ENCODE results near the gene IGFBP7. TPM values are rescaled to one million over a fixed set of nuclear protein-coding genes. Genes with fewer than 3 reads are reported as not detected.
"Not testable (repeated sequence)": the region's sequence is repeated elsewhere in the genome, so short reads cannot be mapped to it uniquely, and the experiment has no call there.

The IGFBP7 gene
- total RNA-seq, 1 experiment from 2014 or later: 61.9 TPM

DNA sequence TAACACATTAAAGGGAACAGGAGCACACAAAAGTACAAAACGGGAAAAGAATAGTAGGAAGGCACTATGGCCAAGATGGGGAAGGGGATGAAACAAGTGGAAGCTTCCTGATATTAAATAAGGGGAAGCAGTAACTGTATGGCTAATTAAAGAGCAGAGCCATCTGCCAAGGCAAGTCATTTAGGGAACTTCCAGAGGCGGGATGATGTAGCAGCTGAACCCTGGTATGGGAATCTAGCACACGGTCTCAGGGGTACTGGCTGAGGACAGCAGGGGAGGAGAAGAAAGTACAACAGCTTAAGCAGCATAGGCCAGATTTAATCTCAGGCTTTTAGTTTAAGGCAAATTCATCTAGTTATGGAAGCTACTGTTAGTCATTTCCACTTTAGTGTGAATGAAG, 59.1 kb downstream of the IGFBP7 start:
- intact Hi-C loops (cut with micrococcal nuclease): no loop called here
- DNase-seq (ENCODE audit: unreplicated experiment): no peak
- Mint-ChIP-seq H3K27me3 (ENCODE audit: insufficient read depth, unreplicated experiment) (no peaks in the 10 kb centered on the region), H3K4me3 (ENCODE audit: unreplicated experiment) (no peak overlapping the region), H3K27ac (ENCODE audit: low read depth, unreplicated experiment) (no peak overlapping the region), H3K4me1 (ENCODE audit: insufficient read depth, unreplicated experiment) (peaks cover 19% of the 10 kb centered on the region), H3K36me3 (ENCODE audit: insufficient read depth, unreplicated experiment) (no peaks in the 10 kb centered on the region), H3K9me3 (ENCODE audit: unreplicated experiment) (peaks cover 6% of the 10 kb centered on the region)
- CTCF ChIA-PET: interaction anchor here (0.6 to 4.3 kb wide), 4 partner anchors 13 to 223 kb away, joined by 3 to 28 read pairs (median 4); no protein-coding TSS in a partner anchor
- BruUV-seq (replicated peaks): no TSS peak
- POLR2A ChIA-PET: interaction anchor here (0.6 kb wide), 1 partner anchor 86 kb away, joined by 4 read pairs; no protein-coding TSS in a partner anchor
- TF ChIP-seq, protein P1, sequence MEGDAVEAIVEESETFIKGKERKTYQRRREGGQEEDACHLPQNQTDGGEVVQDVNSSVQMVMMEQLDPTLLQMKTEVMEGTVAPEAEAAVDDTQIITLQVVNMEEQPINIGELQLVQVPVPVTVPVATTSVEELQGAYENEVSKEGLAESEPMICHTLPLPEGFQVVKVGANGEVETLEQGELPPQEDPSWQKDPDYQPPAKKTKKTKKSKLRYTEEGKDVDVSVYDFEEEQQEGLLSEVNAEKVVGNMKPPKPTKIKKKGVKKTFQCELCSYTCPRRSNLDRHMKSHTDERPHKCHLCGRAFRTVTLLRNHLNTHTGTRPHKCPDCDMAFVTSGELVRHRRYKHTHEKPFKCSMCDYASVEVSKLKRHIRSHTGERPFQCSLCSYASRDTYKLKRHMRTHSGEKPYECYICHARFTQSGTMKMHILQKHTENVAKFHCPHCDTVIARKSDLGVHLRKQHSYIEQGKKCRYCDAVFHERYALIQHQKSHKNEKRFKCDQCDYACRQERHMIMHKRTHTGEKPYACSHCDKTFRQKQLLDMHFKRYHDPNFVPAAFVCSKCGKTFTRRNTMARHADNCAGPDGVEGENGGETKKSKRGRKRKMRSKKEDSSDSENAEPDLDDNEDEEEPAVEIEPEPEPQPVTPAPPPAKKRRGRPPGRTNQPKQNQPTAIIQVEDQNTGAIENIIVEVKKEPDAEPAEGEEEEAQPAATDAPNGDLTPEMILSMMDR (IDR thresholded peaks at IDR 0.05; ENCODE audit: unreplicated experiment): no peak

DNA sequence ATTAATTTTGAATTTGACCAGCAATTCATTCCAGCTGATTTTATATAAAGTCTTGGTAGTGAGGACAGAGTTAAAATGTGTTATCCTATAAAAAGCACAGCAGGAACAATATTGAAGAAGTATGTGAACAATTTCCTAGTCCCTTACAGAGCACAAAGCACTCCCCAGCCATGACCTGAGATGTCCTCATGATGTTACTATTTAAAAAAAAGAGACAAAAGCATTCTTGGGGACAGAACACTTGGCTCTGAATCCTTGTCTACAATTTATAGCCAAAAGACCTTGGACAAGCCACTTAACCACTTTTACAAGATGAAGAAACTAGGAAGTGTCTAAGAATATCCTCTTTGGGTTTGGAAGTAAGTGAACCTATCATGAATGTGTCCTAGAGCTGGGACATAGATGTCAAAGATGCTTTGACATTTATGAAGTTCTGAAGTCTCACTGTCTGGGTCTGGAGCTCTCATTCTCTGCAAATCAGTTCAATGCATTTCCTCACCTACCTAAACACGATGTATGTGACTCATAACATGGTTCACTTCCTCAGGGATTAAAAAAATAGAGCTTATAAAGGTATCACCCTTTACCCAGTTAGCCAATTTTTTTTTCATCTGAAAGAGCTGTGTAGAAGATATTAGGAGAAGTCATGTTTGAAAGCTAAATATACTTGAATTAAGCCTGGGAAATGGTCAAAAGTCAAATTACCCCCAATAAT, 61.4 kb downstream of the IGFBP7 start:
- ChIA-PET CTCF (interaction anchor here (0.6 to 4.3 kb wide), 6 partner anchors 10 to 378 kb away, joined by 3 to 28 read pairs (median 4); no protein-coding TSS in a partner anchor), POLR2A (interaction anchor here (0.7 to 1.2 kb wide), 3 partner anchors 11 to 30 kb away, joined by 3 read pairs; no protein-coding TSS in a partner anchor)
- H3K4me1 Mint-ChIP-seq (ENCODE audit: insufficient read depth, unreplicated experiment): peaks cover 22% of the 10 kb centered on the region

DNA sequence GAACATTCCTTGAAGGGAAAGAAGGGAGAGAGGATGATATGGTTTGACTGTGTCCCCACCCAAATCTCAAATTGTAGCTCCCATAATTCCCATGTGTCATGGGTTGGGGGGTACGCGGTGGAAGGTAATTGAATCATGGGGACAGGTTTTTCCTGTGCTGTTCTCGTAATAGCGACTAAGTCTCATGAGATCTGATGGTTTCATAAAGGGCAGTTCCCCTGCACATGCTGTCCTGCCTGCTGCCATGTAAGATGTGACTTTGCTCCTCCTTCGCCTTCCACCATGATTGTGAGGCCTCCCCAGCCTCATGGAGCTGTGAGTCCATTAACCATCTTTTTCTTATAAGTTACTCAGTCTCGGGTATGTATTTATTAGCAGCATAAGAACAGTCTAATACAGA, 63.1 kb downstream of the IGFBP7 start:
- BruUV-seq (replicated peaks); H3K4me3 Mint-ChIP-seq (ENCODE audit: unreplicated experiment); H3K27me3 Mint-ChIP-seq (ENCODE audit: insufficient read depth, unreplicated experiment); H3K36me3 Mint-ChIP-seq (ENCODE audit: insufficient read depth, unreplicated experiment); H3K27ac Mint-ChIP-seq (ENCODE audit: low read depth, unreplicated experiment); intact Hi-C loops (cut with micrococcal nuclease); H3K9me3 Mint-ChIP-seq (ENCODE audit: unreplicated experiment); DNase-seq (ENCODE audit: unreplicated experiment): not testable (repeated sequence)
- ChIA-PET CTCF (interaction anchor here (0.6 to 2.5 kb wide), 3 partner anchors 9 to 116 kb away, joined by 3 to 24 read pairs (median 6); no protein-coding TSS in a partner anchor), POLR2A (interaction anchor here (1.4 kb wide), 1 partner anchor 28 kb away, joined by 3 read pairs; no protein-coding TSS in a partner anchor)
- H3K4me1 Mint-ChIP-seq (ENCODE audit: insufficient read depth, unreplicated experiment): peaks cover 22% of the 10 kb centered on the region

More for the DNA sequence above, 61.4 kb downstream of the IGFBP7 start:
- intact Hi-C loops (cut with micrococcal nuclease): no loop called here
- Mint-ChIP-seq H3K4me3 (ENCODE audit: unreplicated experiment) (no peak overlapping the region), H3K36me3 (ENCODE audit: insufficient read depth, unreplicated experiment) (no peaks in the 10 kb centered on the region), H3K9me3 (ENCODE audit: unreplicated experiment) (peaks cover 6% of the 10 kb centered on the region), H3K27ac (ENCODE audit: low read depth, unreplicated experiment) (no peak overlapping the region), H3K27me3 (ENCODE audit: insufficient read depth, unreplicated experiment) (no peaks in the 10 kb centered on the region)
- peak; percentile 62 for DNase-seq (ENCODE audit: unreplicated experiment)
- no TSS peak for BruUV-seq (replicated peaks)
- TF ChIP-seq, protein P1 (IDR thresholded peaks at IDR 0.05; ENCODE audit: unreplicated experiment): no peak

DNA sequence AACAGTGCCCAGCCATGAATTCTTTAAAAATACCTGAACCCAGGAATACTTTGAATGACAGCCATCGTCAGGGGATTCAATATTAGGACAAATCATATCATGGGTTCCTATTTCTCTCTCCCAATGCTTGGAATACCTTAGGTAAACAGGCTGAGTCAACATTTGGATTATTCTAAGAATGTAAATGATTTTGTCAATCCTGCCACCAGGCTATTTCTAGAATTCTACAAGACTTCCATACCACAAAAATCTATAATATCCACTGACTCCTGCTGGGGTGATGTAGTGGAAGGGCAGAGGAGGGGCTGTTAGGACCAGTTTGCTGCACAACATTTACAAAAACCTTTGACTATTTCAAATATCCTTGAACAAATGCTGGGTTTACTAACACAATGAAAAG, 65.2 kb downstream of the IGFBP7 start:
- TF ChIP-seq, protein P1 (IDR thresholded peaks at IDR 0.05; ENCODE audit: unreplicated experiment): no peak
- ChIA-PET CTCF (no interaction called here), POLR2A (no interaction called here)
- H3K27ac Mint-ChIP-seq (ENCODE audit: low read depth, unreplicated experiment): no peak overlapping the region
- peaks cover 23% of the 10 kb centered on the region for H3K4me1 Mint-ChIP-seq (ENCODE audit: insufficient read depth, unreplicated experiment)
- no peak for DNase-seq (ENCODE audit: unreplicated experiment)
- no peaks in the 10 kb centered on the region for H3K27me3 Mint-ChIP-seq (ENCODE audit: insufficient read depth, unreplicated experiment)
- BruUV-seq (replicated peaks): no TSS peak
- peaks cover 6% of the 10 kb centered on the region for H3K9me3 Mint-ChIP-seq (ENCODE audit: unreplicated experiment)
- no peaks in the 10 kb centered on the region for H3K36me3 Mint-ChIP-seq (ENCODE audit: insufficient read depth, unreplicated experiment)
- no peak overlapping the region for H3K4me3 Mint-ChIP-seq (ENCODE audit: unreplicated experiment)
- intact Hi-C loops (cut with micrococcal nuclease): no loop called here
